ENCODE data around the gene PHF21B. TPM values are rescaled to one million over a fixed set of nuclear protein-coding genes. Genes with fewer than 3 reads are reported as not detected.

Gene PHF21B
- total and polyA plus RNA-seq, 2 of the 8 experiments (the other 6 are each of a cell fraction or from before 2014, with no cell fraction given): 19.3 to 68.1 TPM

DNA sequence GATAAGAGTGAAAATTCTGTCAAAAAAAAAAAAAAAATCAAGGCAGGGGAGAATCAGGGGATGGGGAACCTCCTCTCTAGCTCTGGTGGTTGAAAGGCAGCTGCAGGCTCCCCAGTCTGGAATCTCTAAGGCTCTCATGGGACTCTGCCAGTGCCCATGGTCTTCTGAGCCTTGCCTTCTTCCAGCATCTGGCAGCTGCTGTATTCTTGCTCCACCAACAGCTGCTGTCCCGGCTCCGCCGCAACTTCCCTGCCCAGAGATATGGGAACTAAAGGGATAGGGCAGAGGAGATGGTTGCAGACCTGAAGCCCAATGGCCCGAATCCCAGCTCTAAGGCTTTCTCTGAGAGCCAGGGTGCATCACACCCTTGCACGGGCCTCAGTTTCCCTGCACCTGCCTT is 49.5 kb upstream of the PHF21B start (continued):
- TF ChIP-seq JUN (IDR thresholded peaks at IDR 0.05; ENCODE audit: low read depth, low read length): no peak
- no peak for TF ChIP-seq TCF12 (IDR thresholded peaks at IDR 0.05; ENCODE audit: low read depth, low read length)
- TF ChIP-seq CEBPB (IDR thresholded peaks at IDR 0.05; ENCODE audit: low read depth, low read length): no peak
- TF ChIP-seq JUND (IDR thresholded peaks at IDR 0.05; ENCODE audit: low read length): no peak

Data from H1 (cell line).